ENCODE data around the gene PACRG. TPM values are rescaled to one million over a fixed set of nuclear protein-coding genes. Genes with fewer than 3 reads are reported as not detected.

Gene PACRG
- total RNA-seq, 3 donors from 2014 or later, result 0.64 to 6.4 (median 4.6) TPM

DNA sequence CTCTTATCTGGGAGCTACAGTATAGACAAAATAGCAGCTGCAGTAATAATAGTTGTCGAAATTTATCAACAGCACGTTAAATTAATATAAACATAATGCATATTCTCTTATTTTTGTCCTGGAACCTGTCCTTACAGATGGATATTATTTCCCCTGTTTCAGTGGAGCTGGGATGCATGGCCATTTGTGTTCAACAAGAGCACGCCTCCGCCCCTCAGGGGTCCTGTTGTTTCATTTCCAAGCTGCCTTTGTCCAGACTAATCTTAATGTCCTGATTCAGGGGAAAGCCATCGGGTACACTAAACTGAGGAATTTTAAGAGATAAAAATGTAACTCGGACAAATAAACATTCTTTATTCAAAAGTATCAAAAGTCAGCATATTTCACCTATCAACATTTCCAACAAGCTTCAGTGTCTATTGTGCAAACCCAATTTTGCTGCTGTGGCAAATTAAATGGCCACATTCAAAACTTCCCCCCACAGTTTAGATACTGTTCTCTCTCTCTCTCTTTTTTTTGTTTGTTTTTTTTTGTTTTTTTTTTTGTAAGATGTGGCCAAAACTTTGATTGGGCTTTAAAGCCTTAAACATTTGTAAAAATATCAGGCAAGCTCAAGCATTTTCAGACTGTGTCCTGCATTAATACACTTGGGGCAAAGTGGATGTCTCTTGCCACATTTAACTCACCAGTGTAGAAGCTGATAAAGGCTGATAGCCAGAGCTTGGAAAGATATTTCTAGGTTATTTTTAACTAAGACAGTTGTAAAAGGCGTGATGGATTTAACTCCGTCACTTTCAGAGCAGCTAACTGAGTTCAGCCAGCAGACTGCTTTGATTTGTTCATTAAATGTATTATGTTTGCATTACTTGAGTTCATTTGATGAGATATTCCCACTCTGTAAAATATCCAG is 574.2 kb downstream of the PACRG start:
- DNase-seq (ENCODE audit: low spot score in 2 of 2), result no peak
- no peaks in the 10 kb centered on the region for H3K36me3 ChIP-seq
- no peaks in the 10 kb centered on the region for H3K4me1 ChIP-seq
- H3K4me3 ChIP-seq, result no peak overlapping the region
- intact Hi-C loops (cut with DNase I; ENCODE audit: low total_unique reads), result no loop called here
- H3K27ac ChIP-seq, result no peak overlapping the region
- no peak for TF ChIP-seq POLR2AphosphoS5 (IDR thresholded peaks at IDR 0.05)
- no peak for TF ChIP-seq CTCF (IDR thresholded peaks at IDR 0.05)
- no peak for TF ChIP-seq POLR2A (IDR thresholded peaks at IDR 0.05)
- no peaks in the 10 kb centered on the region for H3K9me3 ChIP-seq
- H3K27me3 ChIP-seq, result no peaks in the 10 kb centered on the region

DNA sequence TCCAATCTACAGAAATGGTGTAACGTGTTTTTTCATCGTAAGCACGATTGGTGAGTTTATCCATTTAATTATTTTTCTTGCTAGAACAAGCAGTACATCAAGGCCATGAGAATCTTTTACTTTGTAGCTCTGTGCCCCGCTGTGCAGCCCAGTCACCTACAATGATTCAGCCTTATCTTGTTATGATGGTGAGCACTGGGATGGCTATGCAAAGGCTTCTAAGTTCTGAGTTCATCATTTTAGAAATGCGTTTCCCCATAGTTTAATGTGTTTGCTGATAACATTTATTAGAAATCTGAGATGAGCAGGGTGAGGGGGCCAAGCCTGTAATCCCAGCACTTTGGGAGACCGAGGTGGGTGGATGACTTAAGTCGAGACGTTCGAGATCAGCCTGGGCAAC is 575.0 kb downstream of the PACRG start:
- intact Hi-C loops (cut with DNase I; ENCODE audit: low total_unique reads), result no loop called here
- H3K27me3 ChIP-seq, result no peaks in the 10 kb centered on the region
- H3K27ac ChIP-seq, result no peak overlapping the region
- no peak overlapping the region for H3K4me3 ChIP-seq
- H3K4me1 ChIP-seq, result no peaks in the 10 kb centered on the region
- DNase-seq (ENCODE audit: low spot score in 2 of 2), result no peak
- no peaks in the 10 kb centered on the region for H3K9me3 ChIP-seq
- H3K36me3 ChIP-seq, result no peaks in the 10 kb centered on the region
- TF ChIP-seq POLR2AphosphoS5 (IDR thresholded peaks at IDR 0.05) (no peak), CTCF (IDR thresholded peaks at IDR 0.05) (no peak), POLR2A (IDR thresholded peaks at IDR 0.05) (no peak)

DNA sequence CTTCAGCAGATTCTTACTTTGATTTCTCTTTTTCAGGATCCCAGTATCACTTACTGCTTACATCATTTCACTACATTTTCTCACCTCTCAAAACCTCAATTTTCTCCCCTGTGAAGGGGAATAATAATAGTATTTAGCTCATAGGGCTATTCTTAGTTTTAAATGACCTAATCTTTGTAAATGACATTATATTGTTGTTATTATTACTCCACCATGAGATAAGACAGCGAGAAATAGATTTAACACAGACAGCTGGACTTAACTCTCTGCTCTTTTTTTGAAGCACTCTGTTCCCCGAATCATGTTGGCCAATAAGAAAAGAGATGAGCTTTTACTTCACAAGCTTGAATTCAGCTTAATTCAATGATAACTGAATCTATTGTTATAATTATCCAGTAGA is 578.2 kb downstream of the PACRG start:
- no peak overlapping the region for H3K27ac ChIP-seq
- TF ChIP-seq CTCF (IDR thresholded peaks at IDR 0.05) (no peak), POLR2A (IDR thresholded peaks at IDR 0.05) (no peak), POLR2AphosphoS5 (IDR thresholded peaks at IDR 0.05) (no peak)
- H3K4me1 ChIP-seq, result no peaks in the 10 kb centered on the region
- no peaks in the 10 kb centered on the region for H3K36me3 ChIP-seq
- H3K4me3 ChIP-seq, result no peak overlapping the region
- intact Hi-C loops (cut with DNase I; ENCODE audit: low total_unique reads), result no loop called here
- no peaks in the 10 kb centered on the region for H3K27me3 ChIP-seq
- no peak for DNase-seq (ENCODE audit: low spot score in 2 of 2)
- no peaks in the 10 kb centered on the region for H3K9me3 ChIP-seq

DNA sequence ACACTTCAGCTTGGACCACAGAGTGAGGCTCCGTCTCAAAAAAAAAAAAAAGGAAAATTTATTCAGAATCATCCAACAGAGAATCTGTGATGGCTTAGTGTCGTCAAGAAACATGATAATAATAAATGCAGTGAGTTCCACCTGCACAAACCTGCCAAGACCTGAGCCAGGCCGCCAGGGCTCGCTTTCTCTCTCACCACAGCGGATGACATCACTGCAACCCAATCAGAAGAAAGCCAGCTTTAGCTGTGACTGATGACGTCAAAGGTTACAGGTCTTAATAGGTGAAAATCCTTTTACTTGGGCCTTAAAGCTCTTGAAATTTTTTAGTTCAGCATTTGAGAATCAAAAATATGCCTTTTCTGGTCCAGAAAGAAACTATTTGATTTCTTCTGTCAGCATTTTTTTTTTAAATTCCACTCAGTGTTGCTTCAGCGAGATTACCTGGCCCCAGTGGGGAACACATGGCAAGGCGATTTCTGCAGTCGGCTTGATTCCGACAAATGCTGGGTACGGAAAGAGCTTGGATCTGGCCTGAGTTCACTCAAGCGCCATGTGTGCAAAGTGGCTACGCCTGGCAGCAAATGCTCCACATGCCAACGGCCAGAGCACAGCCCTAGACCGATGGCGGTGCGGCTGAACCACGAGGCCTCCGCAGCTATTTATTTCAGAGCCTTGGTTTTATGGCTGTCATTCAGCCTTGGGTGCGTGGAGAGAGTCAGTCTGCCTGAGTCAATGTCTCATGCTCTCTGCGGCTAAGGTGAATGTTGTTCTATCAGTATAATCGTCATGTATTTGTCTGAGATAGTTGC is 581.1 kb downstream of the PACRG start:
- intact Hi-C loops (cut with DNase I; ENCODE audit: low total_unique reads), result no loop called here
- H3K27me3 ChIP-seq, result no peaks in the 10 kb centered on the region
- no peaks in the 10 kb centered on the region for H3K36me3 ChIP-seq
- DNase-seq (ENCODE audit: low spot score in 2 of 2), result no peak
- no peak for TF ChIP-seq POLR2A (IDR thresholded peaks at IDR 0.05)
- no peak for TF ChIP-seq POLR2AphosphoS5 (IDR thresholded peaks at IDR 0.05)
- TF ChIP-seq CTCF (IDR thresholded peaks at IDR 0.05), result no peak
- H3K27ac ChIP-seq, result no peak overlapping the region
- H3K4me1 ChIP-seq, result no peaks in the 10 kb centered on the region
- no peaks in the 10 kb centered on the region for H3K9me3 ChIP-seq
- no peak overlapping the region for H3K4me3 ChIP-seq
